GM19438 (cell line): ENCODE data around the gene PIF1.
"Not testable (repeated sequence)": the region's sequence is repeated elsewhere in the genome, so short reads cannot be mapped to it uniquely, and the experiment has no call there.

Experiments used
- ATAC-seq: cut with Tn5 transposase; IDR thresholded peaks from one replicate; pipeline ENCODE4 v1.9.1; 2021; ENCODE audit warnings: low read depth; ENCODE audit not compliant: unreplicated experiment

Gene PIF1

GRCh38 chr15:64847876-64848716 is 22.6 kb upstream of the PIF1 start:
- no peak for ATAC-seq

GRCh38 chr15:64847448-64847847 is 22.0 kb upstream of the PIF1 start:
- ATAC-seq, result no peak

- ATAC-seq, result no peak
These were observed 21.6 kb upstream of the PIF1 start for GRCh38 chr15:64847016-64847415.

- no peak for ATAC-seq
These were observed 20.6 kb upstream of the PIF1 start for GRCh38 chr15:64845831-64846595.

- ATAC-seq, result no peak
These were observed 19.8 kb upstream of the PIF1 start for GRCh38 chr15:64845183-64845611.

- no peak for ATAC-seq
These were observed 19.2 kb upstream of the PIF1 start for GRCh38 chr15:64844576-64845145.

GRCh38 chr15:64843991-64844390 is 18.5 kb upstream of the PIF1 start:
- no peak for ATAC-seq

GRCh38 chr15:64842986-64843561 is 17.6 kb upstream of the PIF1 start:
- ATAC-seq, result no peak

- no peak for ATAC-seq
These were observed 16.9 kb upstream of the PIF1 start for GRCh38 chr15:64842096-64842939.

GRCh38 chr15:64841344-64842095 is 16.1 kb upstream of the PIF1 start, which contains the start of gene PLEKHO2:
Gene PLEKHO2, plus strand, starts transcription at chr15:64841915. Its CDS starts 102 bp downstream, at chr15:64842017.
- peak; percentile 70 for ATAC-seq

- ATAC-seq, result no peak
These were observed 15.6 kb upstream of the PIF1 start for GRCh38 chr15:64841060-64841343.

- ATAC-seq, result no peak
These were observed 12.1 kb upstream of the PIF1 start for GRCh38 chr15:64837502-64837901.

- ATAC-seq, result no peak
These were observed 10.6 kb upstream of the PIF1 start for GRCh38 chr15:64836023-64836536.

- ATAC-seq, result no peak
These were observed 8.2 kb upstream of the PIF1 start for GRCh38 chr15:64833690-64834089.

- no peak for ATAC-seq
These were observed 3.5 kb upstream of the PIF1 start for GRCh38 chr15:64828985-64829384.

GRCh38 chr15:64824929-64825430 is 467 bp downstream of the PIF1 start:
- ATAC-seq, result peak; percentile 3

- no peak for ATAC-seq
These were observed 9.0 kb downstream of the PIF1 start for GRCh38 chr15:64816452-64816851.

- not testable (repeated sequence) for ATAC-seq
These were observed 10.5 kb downstream of the PIF1 start for GRCh38 chr15:64814965-64815364.

GRCh38 chr15:64814283-64814682 is 11.2 kb downstream of the PIF1 start:
- not testable (repeated sequence) for ATAC-seq
